Ovary (tissue), 9 donors: ENCODE results near the gene LCE7A. TPM values are rescaled to one million over a fixed set of nuclear protein-coding genes. Genes with fewer than 3 reads are reported as not detected.

Experiments
- DNase-seq, 5 donors: peaks; one replicate each; pipeline ENCODE4 v3.0.0-alpha.2; 2019 to 2020
- H3K27ac ChIP-seq, 2 donors: fragments of 200-600 bp; one replicate each; pipeline versions ENCODE4 v1.5.1 to v1.8.0; 2019 to 2022
- H3K27me3 ChIP-seq: fragments of 200-600 bp; one replicate; pipeline ENCODE4 v1.8.0; 2022
- H3K36me3 ChIP-seq: fragments of 200-600 bp; sonication (generic); one replicate; pipeline ENCODE4 v1.5.1; 2019
- H3K4me1 ChIP-seq: one replicate; pipeline ENCODE4 v1.8.1; 2013; ENCODE audit warnings: mild to moderate bottlenecking, moderate library complexity; ENCODE audit not compliant: insufficient read depth
- H3K4me3 ChIP-seq: fragments of 200-600 bp; sonication (generic); one replicate; pipeline ENCODE4 v1.5.1; 2017
- H3K9me3 ChIP-seq, 2 donors: fragments of 200-600 bp in 1 of 2; sonication (generic) in 1 of 2; one replicate each; pipeline versions ENCODE4 v1.5.1 to v1.8.1; 2013 to 2019; ENCODE audit warnings: mild to moderate bottlenecking in 1 of 2, moderate library complexity in 1 of 2
- EP300 ChIP-seq: sonication (generic); formaldehyde crosslinking; IDR thresholded peaks from one replicate; pipeline ENCODE4 v1.6.1; 2017; ENCODE audit warnings: antibody characterized with exemption
- POLR2A ChIP-seq: fragments of 450-650 bp; IDR thresholded peaks from one replicate; pipeline ENCODE4 v1.6.1; 2017; ENCODE audit warnings: antibody characterized with exemption, mild to moderate bottlenecking, moderate library complexity
- WGBS, 3 donors: extraction: QIAGEN DNeasy Blood & Tissue Kit in 1 of 3; methylation state at CpG; one replicate each; pipeline versions ENCODE4 v1.1.5 to v1.1.7; 2013 to 2017; 5-methylcytosine and 5-hydroxymethylcytosine counted together
- intact Hi-C, 4 donors: fragments of 100-400 bp; cut with DNase I; formaldehyde crosslinking; loops; one replicate each; pipeline versions ENCODE4 v1.11.0 to v1.15.1; 2022 to 2023
- polyA plus RNA-seq, 2 donors: library from polyadenylated mRNA; stranded (reverse); fragments of 200-250 nt in 1 of 2; fragments of 350-450 nt in 1 of 2; fragmentation: Illumina TruSeq in 1 of 2; extraction: RNeasy Lipid Tissue Mini Kit (QIAGEN cat#74804) in 1 of 2; gene quantifications; one replicate each; pipeline ENCODE4 v1.2.3, GENCODE V29; 2013 to 2014
- total RNA-seq, 7 donors: library from RNA; depleted of rRNA in 2 of 7; stranded (reverse); fragments of >200 nt in 2 of 7; fragmentation: NEBNext Ultra II Directional in 3 of 7; extraction: Animal tissue kit (Norgen Biotek cat#: 25700) in 3 of 7; gene quantifications; one replicate each; pipeline versions ENCODE4 v1.1.0 to v1.2.4, GENCODE V29; 2016 to 2023
- TF ChIP-seq, protein P1 (sequence below), 3 donors: fragments of 450-650 bp in 2 of 3; fragments of 200-600 bp in 1 of 3; IDR thresholded peaks; one replicate each; pipeline versions ENCODE4 v1.5.1 to v1.8.0; 2016 to 2022; ENCODE audit warnings: antibody characterized with exemption in 3 of 3, mild to moderate bottlenecking in 1 of 3
- donor health status: DM: no; HTN: no; CAD: no; lungs with moderate emphysema.
- donor health status: DM: no; HTN: no; CAD: no.
- donor health status: Bipolar disorder and iron deficiency.
- donor health status: DM: yes; HTN: yes; CAD: no.
- donor health status: DM: no; HTN: no; CAD: no.
- donor health status: DM: yes; HTN: yes; CAD: no.

LCE7A gene
- total and polyA plus RNA-seq, 9 donors = not detected

DNA sequence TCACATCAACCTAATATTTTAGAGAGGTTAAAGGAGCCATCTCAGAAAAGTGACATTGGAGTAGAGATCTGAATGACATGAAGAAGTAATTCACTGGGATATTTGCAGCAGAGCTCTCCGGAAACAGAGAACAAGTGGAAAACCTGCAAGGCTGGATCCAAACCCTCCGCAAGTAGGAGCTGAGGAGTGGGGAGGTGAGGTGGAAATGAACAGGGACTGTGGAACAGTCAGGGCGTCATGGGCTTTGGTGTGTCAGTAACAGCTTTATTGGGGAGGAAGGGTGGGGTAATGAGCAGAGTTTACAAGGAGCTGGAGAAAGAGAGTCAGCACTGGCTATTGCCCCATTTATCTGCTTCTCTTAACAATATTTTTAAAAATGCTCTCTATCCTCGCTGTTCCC, 39.2 kb downstream of the LCE7A start:
- intact Hi-C loops = no loop called here
- DNase-seq = no peak
- no peaks in the 10 kb centered on the region for H3K4me1 ChIP-seq
- H3K4me3 ChIP-seq = no peak overlapping the region
- 84 to 86% (median 85%) methylated on average over 4 of the region's 4 CpGs for WGBS, 3 donors
- TF ChIP-seq POLR2A (no peak), EP300 (no peak)
- TF ChIP-seq, protein P1, sequence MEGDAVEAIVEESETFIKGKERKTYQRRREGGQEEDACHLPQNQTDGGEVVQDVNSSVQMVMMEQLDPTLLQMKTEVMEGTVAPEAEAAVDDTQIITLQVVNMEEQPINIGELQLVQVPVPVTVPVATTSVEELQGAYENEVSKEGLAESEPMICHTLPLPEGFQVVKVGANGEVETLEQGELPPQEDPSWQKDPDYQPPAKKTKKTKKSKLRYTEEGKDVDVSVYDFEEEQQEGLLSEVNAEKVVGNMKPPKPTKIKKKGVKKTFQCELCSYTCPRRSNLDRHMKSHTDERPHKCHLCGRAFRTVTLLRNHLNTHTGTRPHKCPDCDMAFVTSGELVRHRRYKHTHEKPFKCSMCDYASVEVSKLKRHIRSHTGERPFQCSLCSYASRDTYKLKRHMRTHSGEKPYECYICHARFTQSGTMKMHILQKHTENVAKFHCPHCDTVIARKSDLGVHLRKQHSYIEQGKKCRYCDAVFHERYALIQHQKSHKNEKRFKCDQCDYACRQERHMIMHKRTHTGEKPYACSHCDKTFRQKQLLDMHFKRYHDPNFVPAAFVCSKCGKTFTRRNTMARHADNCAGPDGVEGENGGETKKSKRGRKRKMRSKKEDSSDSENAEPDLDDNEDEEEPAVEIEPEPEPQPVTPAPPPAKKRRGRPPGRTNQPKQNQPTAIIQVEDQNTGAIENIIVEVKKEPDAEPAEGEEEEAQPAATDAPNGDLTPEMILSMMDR (IDR thresholded peaks at IDR 0.05) = no peak
- H3K9me3 ChIP-seq = no peaks in the 10 kb centered on the region
- H3K27ac ChIP-seq = no peak overlapping the region
- H3K27me3 ChIP-seq = no peaks in the 10 kb centered on the region
- no peaks in the 10 kb centered on the region for H3K36me3 ChIP-seq

GRCh38 chr1:152899883-152900282, 40.1 kb downstream of the LCE7A start:
- H3K27ac ChIP-seq = no peak overlapping the region
- no peaks in the 10 kb centered on the region for H3K9me3 ChIP-seq
- no peak overlapping the region for H3K4me3 ChIP-seq
- no peaks in the 10 kb centered on the region for H3K36me3 ChIP-seq
- 70 to 89% (median 83%) methylated on average over 2 of the region's 2 CpGs for WGBS, 3 donors
- H3K4me1 ChIP-seq = no peaks in the 10 kb centered on the region
- DNase-seq = no peak
- intact Hi-C loops = no loop called here
- H3K27me3 ChIP-seq = no peaks in the 10 kb centered on the region
- TF ChIP-seq POLR2A = no peak
- TF ChIP-seq, protein P1 (IDR thresholded peaks at IDR 0.05) = no peak
- no peak for TF ChIP-seq EP300

DNA sequence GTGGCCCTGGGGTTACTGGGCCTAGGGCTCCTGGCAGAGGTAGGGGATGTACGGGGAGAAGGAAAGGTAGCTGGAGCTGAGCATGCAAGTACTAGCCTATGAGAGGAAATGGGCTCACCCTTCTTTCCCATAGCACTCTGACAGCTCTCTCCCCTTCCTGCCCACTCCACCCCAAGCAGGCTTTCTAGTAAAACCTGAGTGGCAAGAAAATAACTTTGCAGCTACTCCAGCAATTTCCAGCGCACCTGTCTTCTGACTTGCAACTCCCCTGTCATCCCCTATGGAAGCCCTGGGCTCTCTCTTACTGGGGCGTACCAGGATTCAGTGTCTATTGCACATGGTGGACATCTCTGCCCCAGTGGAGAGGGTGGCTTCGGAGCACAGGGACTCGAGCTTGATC, 41.8 kb downstream of the LCE7A start:
- Histone ChIP-seq H3K36me3 (no peaks in the 10 kb centered on the region), H3K4me3 (no peak overlapping the region), H3K4me1 (no peaks in the 10 kb centered on the region), H3K9me3 (no peaks in the 10 kb centered on the region), H3K27ac (no peak overlapping the region), H3K27me3 (no peaks in the 10 kb centered on the region)
- WGBS, 3 donors = 85 to 89% (median 88%) methylated on average over 5 of the region's 5 CpGs
- intact Hi-C loops = no loop called here
- DNase-seq = no peak
- no peak for TF ChIP-seq EP300

- 83 to 88% (median 86%) methylated on average over 4 of the region's 4 CpGs for WGBS, 3 donors
Measured at GRCh38 chr1:152902636-152903035, 42.8 kb downstream of the LCE7A start.

DNA sequence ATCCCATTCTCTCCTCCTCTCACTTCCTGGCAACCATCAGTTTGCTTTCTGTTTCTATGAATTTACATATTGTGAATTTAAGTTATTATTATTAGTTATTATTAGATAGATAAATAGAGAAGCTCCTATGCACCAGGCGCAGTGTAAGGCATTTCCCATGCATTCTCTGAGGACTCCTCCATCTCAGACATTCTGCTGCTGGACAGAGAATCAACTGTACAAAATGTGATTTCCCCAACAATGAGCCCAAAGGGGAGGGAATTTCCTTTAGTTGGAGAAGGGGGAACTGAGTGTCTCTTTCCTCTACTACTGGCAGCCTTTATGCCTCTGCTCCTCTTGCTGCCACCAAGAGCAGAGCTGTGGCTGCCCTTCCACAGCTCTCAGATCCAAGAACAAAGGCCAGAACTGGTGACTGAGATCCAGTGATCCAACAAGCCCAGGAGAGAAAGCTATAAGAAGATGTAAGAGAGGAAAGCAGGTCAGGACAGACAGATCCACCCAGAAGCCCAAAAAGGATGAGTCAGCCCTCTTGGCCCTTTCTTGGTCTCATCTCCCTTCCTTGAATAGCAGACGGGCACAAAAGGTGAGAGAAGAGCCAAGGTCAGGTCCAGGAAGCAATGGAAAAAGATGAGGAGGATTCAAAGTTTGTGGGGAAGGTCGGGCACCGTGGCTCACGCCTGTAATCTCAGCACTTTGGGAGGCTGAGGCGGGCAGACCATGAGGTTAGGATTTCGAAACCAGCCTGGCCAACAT, 45.1 kb downstream of the LCE7A start:
- H3K4me1 ChIP-seq = no peaks in the 10 kb centered on the region
- intact Hi-C loops = no loop called here
- DNase-seq = no peak
- TF ChIP-seq POLR2A = no peak
- no peak for TF ChIP-seq EP300
- TF ChIP-seq, protein P1 (IDR thresholded peaks at IDR 0.05) = no peak
- H3K27me3 ChIP-seq = no peaks in the 10 kb centered on the region
- no peaks in the 10 kb centered on the region for H3K9me3 ChIP-seq
- no peak overlapping the region for H3K27ac ChIP-seq
- H3K4me3 ChIP-seq = no peak overlapping the region
- no peaks in the 10 kb centered on the region for H3K36me3 ChIP-seq
- WGBS, 3 donors = 79 to 81% (median 80%) methylated on average over 7 of the region's 7 CpGs

More at GRCh38 chr1:152902636-152903035, 42.8 kb downstream of the LCE7A start:
- no peaks in the 10 kb centered on the region for H3K4me1 ChIP-seq
- H3K27ac ChIP-seq = no peak overlapping the region
- no peaks in the 10 kb centered on the region for H3K27me3 ChIP-seq
- intact Hi-C loops = no loop called here
- H3K9me3 ChIP-seq = no peaks in the 10 kb centered on the region
- H3K36me3 ChIP-seq = no peaks in the 10 kb centered on the region
- TF ChIP-seq EP300 = no peak
- TF ChIP-seq, protein P1 (IDR thresholded peaks at IDR 0.05) = no peak
- TF ChIP-seq POLR2A = no peak
- DNase-seq = no peak
- H3K4me3 ChIP-seq = no peak overlapping the region
